DND-41 (cell line): ENCODE measurements around the gene PRLH.

Experiments
- ATAC-seq: fragments of 200-7000 bp; cut with Tn5 transposase; 3 replicates; pipeline ENCODE4 v1.9.1; 2021; ENCODE audit warnings: low read depth; ENCODE audit not compliant: insufficient read depth
- DNase-seq: peaks from one replicate; pipeline ENCODE4 v3.0.0-alpha.2; 2020
- H2AFZ ChIP-seq: 2 replicates; pipeline ENCODE4 v1.6.0; 2012; ENCODE audit warnings: low read depth, low read length
- H3K27ac ChIP-seq: 2 replicates; pipeline ENCODE4 v1.5.1; 2012; ENCODE audit warnings: low read length, inconsistent platforms
- H3K27me3 ChIP-seq: fragments of 200-600 bp; sonication (generic); 2 replicates; pipeline ENCODE4 v1.6.0; 2012; ENCODE audit warnings: low read length, mild to moderate bottlenecking, inconsistent platforms; ENCODE audit not compliant: insufficient read depth, poor library complexity
- H3K36me3 ChIP-seq: 2 replicates; pipeline ENCODE4 v1.5.1; 2012; ENCODE audit warnings: low read length, inconsistent platforms; ENCODE audit not compliant: insufficient read depth
- H3K4me1 ChIP-seq: 2 replicates; pipeline ENCODE4 v1.5.1; 2012; ENCODE audit warnings: mild to moderate bottlenecking, low read length; ENCODE audit not compliant: insufficient read depth
- H3K4me2 ChIP-seq: 2 replicates; pipeline ENCODE4 v1.6.0; 2012; ENCODE audit warnings: mild to moderate bottlenecking, moderate library complexity, low read length, inconsistent platforms; ENCODE audit not compliant: insufficient read depth
- H3K4me3 ChIP-seq, 2 experiments: fragments of 200-600 bp in 1 of 2; shearing (Covaris generic) in 1 of 2; 2 replicates each; pipeline ENCODE4 v1.5.1; 2012 to 2016; ENCODE audit warnings: inconsistent platforms in 2 of 2, low read length in 2 of 2, mild to moderate bottlenecking in 2 of 2, low read depth in 1 of 2, moderate library complexity in 1 of 2
- H3K79me2 ChIP-seq: 2 replicates; pipeline ENCODE4 v1.6.0; 2012; ENCODE audit warnings: low read length, inconsistent platforms; ENCODE audit not compliant: insufficient read depth
- H3K9ac ChIP-seq: 2 replicates; pipeline ENCODE4 v1.6.0; 2012; ENCODE audit warnings: low read depth, mild to moderate bottlenecking, inconsistent platforms, low read length, moderate library complexity
- H3K9me3 ChIP-seq: 2 replicates; pipeline ENCODE4 v1.5.1; 2012; ENCODE audit warnings: low read length, moderate library complexity, mild to moderate bottlenecking, inconsistent platforms; ENCODE audit not compliant: insufficient read depth, severe bottlenecking
- H4K20me1 ChIP-seq: 2 replicates; pipeline ENCODE4 v1.6.0; 2012; ENCODE audit warnings: low read length; ENCODE audit not compliant: insufficient read depth
- CTCF ChIP-seq: IDR thresholded peaks from 2 replicates; pipeline ENCODE4 v1.5.1; 2012; ENCODE audit warnings: borderline replicate concordance, low read length, moderate library complexity, mild to moderate bottlenecking; ENCODE audit not compliant: poor library complexity, severe bottlenecking; ENCODE audit errors: extremely low read depth
- EZH2 ChIP-seq: IDR thresholded peaks from 3 replicates; pipeline ENCODE4 v1.6.1; 2012; ENCODE audit warnings: borderline replicate concordance, low read depth, mild to moderate bottlenecking, moderate library complexity, low read length, inconsistent platforms; ENCODE audit not compliant: severe bottlenecking

The PRLH gene

GRCh38 chr2:237569896-237570295, 3.5 kb downstream of the PRLH start:
- no peak overlapping the region for H2AFZ ChIP-seq
- TF ChIP-seq EZH2 (no peak), CTCF (no peak)
- no peak overlapping the region for H3K4me2 ChIP-seq
- H3K9ac ChIP-seq, result no peak overlapping the region
- DNase-seq, result no peak
- H3K9me3 ChIP-seq, result no peaks in the 10 kb centered on the region
- no peaks in the 10 kb centered on the region for H3K79me2 ChIP-seq
- H4K20me1 ChIP-seq, result no peaks in the 10 kb centered on the region
- no peaks in the 10 kb centered on the region for H3K27me3 ChIP-seq
- H3K36me3 ChIP-seq, result no peaks in the 10 kb centered on the region
- no peaks in the 10 kb centered on the region for H3K4me1 ChIP-seq
- H3K4me3 ChIP-seq, result no peak overlapping the region
- no peak for ATAC-seq
- H3K27ac ChIP-seq, result no peak overlapping the region

- H3K9ac ChIP-seq, result no peak overlapping the region
- DNase-seq, result no peak
- no peaks in the 10 kb centered on the region for H3K27me3 ChIP-seq
- H3K4me1 ChIP-seq, result no peaks in the 10 kb centered on the region
- no peak overlapping the region for H2AFZ ChIP-seq
- H3K79me2 ChIP-seq, result no peaks in the 10 kb centered on the region
- no peak overlapping the region for H3K4me3 ChIP-seq
- no peaks in the 10 kb centered on the region for H4K20me1 ChIP-seq
- no peak overlapping the region for H3K27ac ChIP-seq
- TF ChIP-seq EZH2 (no peak), CTCF (no peak)
- no peaks in the 10 kb centered on the region for H3K9me3 ChIP-seq
- H3K36me3 ChIP-seq, result no peaks in the 10 kb centered on the region
- no peak overlapping the region for H3K4me2 ChIP-seq
- no peak for ATAC-seq
Observed at GRCh38 chr2:237570776-237571335, 4.5 kb downstream of the PRLH start.

GRCh38 chr2:237571551-237571950, 5.2 kb downstream of the PRLH start:
- H3K27me3 ChIP-seq, result no peaks in the 10 kb centered on the region
- no peaks in the 10 kb centered on the region for H3K79me2 ChIP-seq
- H2AFZ ChIP-seq, result no peak overlapping the region; the same call in 1 of the 2 replicates
- DNase-seq, result no peak
- no peak overlapping the region for H3K9ac ChIP-seq
- H3K9me3 ChIP-seq, result no peaks in the 10 kb centered on the region
- no peak overlapping the region for H3K4me3 ChIP-seq
- no peak overlapping the region for H3K4me2 ChIP-seq
- no peaks in the 10 kb centered on the region for H3K36me3 ChIP-seq
- H3K4me1 ChIP-seq, result no peaks in the 10 kb centered on the region
- no peaks in the 10 kb centered on the region for H4K20me1 ChIP-seq
- no peak overlapping the region for H3K27ac ChIP-seq
- TF ChIP-seq CTCF, result no peak
- no peak for TF ChIP-seq EZH2
- ATAC-seq, result no peak
